PC-3 (cell line): ENCODE measurements around the gene NCEH1.

ENCODE experiments used
- CTCF ChIP-seq: fragments of 300-600 bp; sonication (generic); conservative IDR thresholded peaks from 2 replicates; pipeline ENCODE4 v1.5.1; 2017; ENCODE audit warnings: antibody characterized with exemption, low read depth, mild to moderate bottlenecking, low read length
- EZH2 ChIP-seq: fragments of 300-600 bp; sonication (generic); IDR thresholded peaks from one replicate; pipeline ENCODE4 v1.6.1; 2017; ENCODE audit warnings: antibody characterized with exemption, mild to moderate bottlenecking, low read length; ENCODE audit not compliant: unreplicated experiment
- EZH2phosphoT487 ChIP-seq: fragments of 300-600 bp; sonication (generic); IDR thresholded peaks from 2 replicates; pipeline ENCODE4 v1.6.1; 2018; ENCODE audit warnings: mild to moderate bottlenecking, antibody characterized with exemption, low read length, borderline replicate concordance

DNA sequence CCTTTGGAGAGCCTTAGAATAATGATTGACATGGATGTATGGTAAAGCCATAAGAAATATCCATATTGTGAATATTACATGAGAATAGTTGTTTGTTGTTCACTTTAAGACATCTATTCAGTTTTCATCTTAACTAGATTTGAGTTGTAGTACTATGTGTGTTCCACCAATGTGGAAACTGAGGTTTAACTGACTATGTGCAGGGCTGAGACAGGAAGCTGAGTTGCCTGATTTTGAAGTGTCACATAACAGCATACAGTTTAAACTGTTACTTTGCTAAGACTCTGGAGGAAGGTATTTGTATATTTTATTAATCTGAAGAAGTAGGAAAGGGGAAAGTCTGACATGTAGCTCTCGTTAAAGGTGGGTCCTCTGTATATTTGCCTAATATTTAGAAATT lies 41.8 kb upstream of the NCEH1 start:
- TF ChIP-seq CTCF (no peak), EZH2 (no peak), EZH2phosphoT487 (no peak)
